ENCODE results near the gene CEP55.

GRCh38 chr10:93461109-93461806, 35.2 kb upstream of the CEP55 start:
- TF ChIP-seq CTCF (IDR thresholded peaks at IDR 0.05) (no peak), POLR2A (IDR thresholded peaks at IDR 0.05) (no peak)
